K562 (cell line): ENCODE results near the gene AKIRIN1. TPM values are rescaled to one million over a fixed set of nuclear protein-coding genes. Genes with fewer than 3 reads are reported as not detected.

Experiments
- ATAC-seq: fragments of 200-7000 bp; cut with Tn5 transposase; 3 replicates; pipeline ENCODE4 v1.9.1; 2020; ENCODE audit warnings: moderate library complexity
- BruUV-seq: library from RNA; stranded (reverse); fragments of 400-500 nt; replicated peaks from 2 replicates; lab custom pipeline; 2021; lab: Mats Ljungman, UMichigan
- CTCF ChIA-PET: fragments of 300-600 bp; formaldehyde crosslinking; extraction: SDS; loops from one replicate; lab custom pipeline; 2021; ENCODE audit warnings: low intra/inter-chr PET ratio; lab: Yijun Ruan, JAX
- POLR2A ChIA-PET: fragments of 300-600, 350-650 bp; sonication (Branson Sonifier 250); formaldehyde crosslinking; extraction: SDS; loops from one replicate; lab custom pipeline; 2021; ENCODE audit warnings: antibody characterized with exemption, inconsistent platforms; lab: Yijun Ruan, JAX
- DNase-seq, 4 experiments: peaks; one replicate each; pipeline versions ENCODE4 v3.0.0 to v3.0.0-alpha.2; 2011 to 2018; ENCODE audit warnings: low spot score in 3 of 4, mixed read lengths in 3 of 4; ENCODE audit errors: extremely low read depth in 1 of 4
- FAIRE-seq: peaks from 2 replicates; lab custom pipeline; 2011; peaks lifted over from hg19 to GRCh38; lab: Jason Lieb, UNC
- H2AFZ ChIP-seq: 2 replicates; pipeline ENCODE4 v1.6.0; 2011; ENCODE audit warnings: low read depth, low read length, control low read depth, inconsistent platforms
- H3K27ac ChIP-seq: fragments of 200-600 bp; 3 replicates; pipeline ENCODE4 v1.8.0; 2011; ENCODE audit warnings: low read depth, mild to moderate bottlenecking, control low read depth, inconsistent platforms, low read length, moderate library complexity, mixed read lengths; ENCODE audit errors: extremely low read depth
- H3K27me3 ChIP-seq, 2 experiments: fragments of 300-600 bp in 1 of 2; 2 replicates in 1 of 2; 3 replicates in 1 of 2; pipeline versions ENCODE4 v1.6.0 to v1.8.0; 2011; ENCODE audit warnings: inconsistent platforms in 2 of 2, low read length in 2 of 2, mild to moderate bottlenecking in 1 of 2, mixed read lengths in 1 of 2, moderate library complexity in 1 of 2; ENCODE audit not compliant: control insufficient read depth in 2 of 2, insufficient read depth in 2 of 2
- H3K36me3 ChIP-seq: fragments of 300-600 bp; 3 replicates; pipeline ENCODE4 v1.8.0; 2011; ENCODE audit warnings: mild to moderate bottlenecking, low read length, inconsistent platforms; ENCODE audit not compliant: control insufficient read depth, insufficient read depth
- H3K4me1 ChIP-seq, 2 experiments: fragments of 200-600 bp in 1 of 2; replicated peaks in 1 of 2; 2 replicates in 1 of 2; 3 replicates in 1 of 2; pipeline versions ENCODE4 v1.5.1 to v1.8.0; 2011; ENCODE audit warnings: inconsistent platforms in 2 of 2, low read length in 2 of 2, mild to moderate bottlenecking in 1 of 2, mixed read lengths in 1 of 2, moderate library complexity in 1 of 2; ENCODE audit not compliant: control insufficient read depth in 2 of 2, insufficient read depth in 2 of 2
- H3K4me2 ChIP-seq: 2 replicates; pipeline ENCODE4 v1.6.1; 2011; ENCODE audit warnings: low read length, control low read depth, inconsistent platforms, mixed read lengths; ENCODE audit not compliant: insufficient read depth
- H3K4me3 ChIP-seq: fragments of 200-600 bp; sonication (generic), shearing (Covaris generic); 2 replicates; pipeline ENCODE4 v1.5.1; 2016; ENCODE audit warnings: control low read depth, inconsistent platforms
- H3K79me2 ChIP-seq: fragments of 200-600 bp; 3 replicates; pipeline ENCODE4 v1.8.0; 2011; ENCODE audit warnings: low read length, inconsistent platforms; ENCODE audit not compliant: control insufficient read depth, insufficient read depth
- H3K9ac ChIP-seq, 2 experiments: 2 replicates each; pipeline versions ENCODE4 v1.6.0 to v1.6.1; 2011; ENCODE audit warnings: low read depth in 2 of 2, low read length in 2 of 2, control low read depth in 1 of 2, inconsistent platforms in 1 of 2, mild to moderate bottlenecking in 1 of 2, mixed read lengths in 1 of 2; ENCODE audit not compliant: insufficient read depth in 1 of 2
- H3K9me1 ChIP-seq: one replicate; pipeline ENCODE4 v1.6.0; 2011; ENCODE audit warnings: inconsistent platforms, mild to moderate bottlenecking, low read length, moderate library complexity; ENCODE audit not compliant: control insufficient read depth, insufficient read depth
- H3K9me3 ChIP-seq: replicated peaks from 2 replicates; pipeline ENCODE4 v1.5.1; 2011; ENCODE audit warnings: low read depth, low read length, inconsistent platforms; ENCODE audit not compliant: control insufficient read depth, insufficient read depth
- H4K20me1 ChIP-seq: replicated peaks from 2 replicates; pipeline ENCODE4 v1.6.1; 2011; ENCODE audit warnings: low read length, inconsistent platforms, mixed read lengths; ENCODE audit not compliant: control insufficient read depth, insufficient read depth
- WGBS: fragments of 100-300 bp; shearing (Covaris generic); methylation state at CpG from one replicate; pipeline ENCODE4 v1.1.6; 2016; ENCODE audit warnings: low coverage, mixed read lengths; ENCODE audit not compliant: insufficient coverage; ENCODE audit errors: missing lambda C conversion rate; 5-methylcytosine and 5-hydroxymethylcytosine counted together
- in situ Hi-C: fragments of 300-500 bp; cut with MboI; formaldehyde crosslinking; loops from 4 replicates; pipeline ENCODE4 v1.15.0; 2018; ENCODE audit warnings: inconsistent platforms, mixed read lengths
- intact Hi-C: fragments of 100-400 bp; cut with micrococcal nuclease; formaldehyde crosslinking; loops from 2 replicates; pipeline ENCODE4 v1.14.2; 2022
- polyA plus RNA-seq, 8 experiments: library from polyadenylated mRNA; depleted of rRNA in 4 of 8; stranded (reverse) in 5 of 8; unstranded in 3 of 8; fragments of >200 nt; fragmentation: Nextera tagmentation in 2 of 8; fragmentation: Illumina TruSeq in 1 of 8; extraction: Ambion mirVana in 2 of 8; extraction: Trizol in 1 of 8; gene quantifications; 2 replicates each; pipeline versions ENCODE4 v1.2.1 to v1.2.3, GENCODE V29; 2011 to 2014; ENCODE audit warnings: inconsistent platforms in 1 of 8, missing spikeins in 1 of 8
- total RNA-seq, 7 experiments: library from RNA; depleted of rRNA in 6 of 7; stranded (reverse); fragments of >200 nt in 6 of 7; fragmentation: Illumina TruSeq in 2 of 7; extraction: Trizol in 2 of 7; gene quantifications; 2 replicates each; pipeline versions ENCODE4 v1.2.1 to v1.2.3, GENCODE V29; 2011 to 2021; ENCODE audit warnings: low replicate concordance in 1 of 7
- TF ChIP-seq, protein P1 (sequence below): fragments of 450-650 bp; IDR thresholded peaks from 2 replicates; pipeline ENCODE4 v1.6.1; 2017; ENCODE audit warnings: antibody characterized with exemption, mild to moderate bottlenecking
- TF ChIP-seq, protein P2 (sequence below): fragments of 450-650 bp; IDR thresholded peaks from 2 replicates; pipeline ENCODE4 v1.6.1; 2016; ENCODE audit warnings: mild to moderate bottlenecking, moderate library complexity

Gene AKIRIN1
- total and polyA plus RNA-seq, 9 of the 15 experiments (the other 6 are each of a cell fraction or from before 2014, with no cell fraction given) = 11.5 to 139 (median 83.4) TPM

DNA sequence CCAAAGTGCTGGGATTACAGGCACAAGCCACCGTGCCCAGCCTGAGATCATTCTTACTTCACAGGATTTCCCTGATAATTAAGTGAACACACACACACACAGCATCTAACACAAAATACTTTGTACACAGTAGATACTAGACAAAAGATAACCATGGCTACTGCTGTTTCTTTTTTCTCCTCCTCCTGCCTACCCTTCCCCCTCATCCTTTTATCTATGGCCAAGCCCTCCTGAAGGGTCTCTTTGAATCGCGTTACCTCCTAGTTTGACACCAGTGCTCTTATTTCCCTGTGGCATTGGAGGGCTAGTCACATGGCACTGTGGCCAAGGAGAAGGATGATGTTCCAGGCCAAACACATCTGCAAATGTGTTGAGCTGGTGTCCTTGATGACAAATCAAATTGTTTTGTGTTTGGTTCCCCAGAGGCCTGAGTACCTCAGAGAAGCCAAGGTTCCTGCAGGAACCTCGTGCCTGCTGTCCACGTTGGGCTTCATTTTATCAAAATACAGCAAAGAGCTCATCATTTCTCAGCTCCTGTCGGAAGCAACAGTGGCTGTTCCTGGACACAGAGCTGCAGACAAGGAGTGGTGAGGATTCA, 55.6 kb downstream of the AKIRIN1 start:
- WGBS = 44% methylated on average over 6 of the region's 6 CpGs
- Histone ChIP-seq H3K36me3 (no peaks in the 10 kb centered on the region; the same call in 2 of the 3 replicates), H3K4me1 (peaks cover 29 to 30% of the 10 kb centered on the region in 2 experiments), H3K79me2 (no peaks in the 10 kb centered on the region), H3K27ac (peak overlapping the region; percentile 49; the same call in 2 of the 3 replicates), H3K27me3 (no peaks in the 10 kb centered on the region), H3K9ac (peak overlapping the region in 1 of 2 experiments; percentile 39; a peak in 1 of 4 replicates), H2AFZ (peak overlapping the region; percentile 73), H4K20me1 (no peaks in the 10 kb centered on the region), H3K4me2 (peak overlapping the region; percentile 23; the same call in 1 of the 2 replicates), H3K9me3 (no peaks in the 10 kb centered on the region), H3K4me3 (no peak overlapping the region), H3K9me1 (peaks cover 3% of the 10 kb centered on the region)
- in situ Hi-C loops = no loop called here
- intact Hi-C loops = no loop called here
- CTCF ChIA-PET = no interaction called here
- ATAC-seq (no peak), FAIRE-seq (no peak), DNase-seq (no peak)
- BruUV-seq = no TSS peak
- POLR2A ChIA-PET = interaction anchor here (0.7 to 1.2 kb wide), 7 partner anchors 10 to 38 kb away, joined by 3 to 5 read pairs (median 3); partner anchors contain the start of gene NDUFS5
- TF ChIP-seq, protein P1, sequence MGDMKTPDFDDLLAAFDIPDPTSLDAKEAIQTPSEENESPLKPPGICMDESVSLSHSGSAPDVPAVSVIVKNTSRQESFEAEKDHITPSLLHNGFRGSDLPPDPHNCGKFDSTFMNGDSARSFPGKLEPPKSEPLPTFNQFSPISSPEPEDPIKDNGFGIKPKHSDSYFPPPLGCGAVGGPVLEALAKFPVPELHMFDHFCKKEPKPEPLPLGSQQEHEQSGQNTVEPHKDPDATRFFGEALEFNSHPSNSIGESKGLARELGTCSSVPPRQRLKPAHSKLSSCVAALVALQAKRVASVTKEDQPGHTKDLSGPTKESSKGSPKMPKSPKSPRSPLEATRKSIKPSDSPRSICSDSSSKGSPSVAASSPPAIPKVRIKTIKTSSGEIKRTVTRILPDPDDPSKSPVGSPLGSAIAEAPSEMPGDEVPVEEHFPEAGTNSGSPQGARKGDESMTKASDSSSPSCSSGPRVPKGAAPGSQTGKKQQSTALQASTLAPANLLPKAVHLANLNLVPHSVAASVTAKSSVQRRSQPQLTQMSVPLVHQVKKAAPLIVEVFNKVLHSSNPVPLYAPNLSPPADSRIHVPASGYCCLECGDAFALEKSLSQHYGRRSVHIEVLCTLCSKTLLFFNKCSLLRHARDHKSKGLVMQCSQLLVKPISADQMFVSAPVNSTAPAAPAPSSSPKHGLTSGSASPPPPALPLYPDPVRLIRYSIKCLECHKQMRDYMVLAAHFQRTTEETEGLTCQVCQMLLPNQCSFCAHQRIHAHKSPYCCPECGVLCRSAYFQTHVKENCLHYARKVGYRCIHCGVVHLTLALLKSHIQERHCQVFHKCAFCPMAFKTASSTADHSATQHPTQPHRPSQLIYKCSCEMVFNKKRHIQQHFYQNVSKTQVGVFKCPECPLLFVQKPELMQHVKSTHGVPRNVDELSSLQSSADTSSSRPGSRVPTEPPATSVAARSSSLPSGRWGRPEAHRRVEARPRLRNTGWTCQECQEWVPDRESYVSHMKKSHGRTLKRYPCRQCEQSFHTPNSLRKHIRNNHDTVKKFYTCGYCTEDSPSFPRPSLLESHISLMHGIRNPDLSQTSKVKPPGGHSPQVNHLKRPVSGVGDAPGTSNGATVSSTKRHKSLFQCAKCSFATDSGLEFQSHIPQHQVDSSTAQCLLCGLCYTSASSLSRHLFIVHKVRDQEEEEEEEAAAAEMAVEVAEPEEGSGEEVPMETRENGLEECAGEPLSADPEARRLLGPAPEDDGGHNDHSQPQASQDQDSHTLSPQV = peak; percentile 60; the same call in 1 of the 2 replicates
- TF ChIP-seq, protein P2, sequence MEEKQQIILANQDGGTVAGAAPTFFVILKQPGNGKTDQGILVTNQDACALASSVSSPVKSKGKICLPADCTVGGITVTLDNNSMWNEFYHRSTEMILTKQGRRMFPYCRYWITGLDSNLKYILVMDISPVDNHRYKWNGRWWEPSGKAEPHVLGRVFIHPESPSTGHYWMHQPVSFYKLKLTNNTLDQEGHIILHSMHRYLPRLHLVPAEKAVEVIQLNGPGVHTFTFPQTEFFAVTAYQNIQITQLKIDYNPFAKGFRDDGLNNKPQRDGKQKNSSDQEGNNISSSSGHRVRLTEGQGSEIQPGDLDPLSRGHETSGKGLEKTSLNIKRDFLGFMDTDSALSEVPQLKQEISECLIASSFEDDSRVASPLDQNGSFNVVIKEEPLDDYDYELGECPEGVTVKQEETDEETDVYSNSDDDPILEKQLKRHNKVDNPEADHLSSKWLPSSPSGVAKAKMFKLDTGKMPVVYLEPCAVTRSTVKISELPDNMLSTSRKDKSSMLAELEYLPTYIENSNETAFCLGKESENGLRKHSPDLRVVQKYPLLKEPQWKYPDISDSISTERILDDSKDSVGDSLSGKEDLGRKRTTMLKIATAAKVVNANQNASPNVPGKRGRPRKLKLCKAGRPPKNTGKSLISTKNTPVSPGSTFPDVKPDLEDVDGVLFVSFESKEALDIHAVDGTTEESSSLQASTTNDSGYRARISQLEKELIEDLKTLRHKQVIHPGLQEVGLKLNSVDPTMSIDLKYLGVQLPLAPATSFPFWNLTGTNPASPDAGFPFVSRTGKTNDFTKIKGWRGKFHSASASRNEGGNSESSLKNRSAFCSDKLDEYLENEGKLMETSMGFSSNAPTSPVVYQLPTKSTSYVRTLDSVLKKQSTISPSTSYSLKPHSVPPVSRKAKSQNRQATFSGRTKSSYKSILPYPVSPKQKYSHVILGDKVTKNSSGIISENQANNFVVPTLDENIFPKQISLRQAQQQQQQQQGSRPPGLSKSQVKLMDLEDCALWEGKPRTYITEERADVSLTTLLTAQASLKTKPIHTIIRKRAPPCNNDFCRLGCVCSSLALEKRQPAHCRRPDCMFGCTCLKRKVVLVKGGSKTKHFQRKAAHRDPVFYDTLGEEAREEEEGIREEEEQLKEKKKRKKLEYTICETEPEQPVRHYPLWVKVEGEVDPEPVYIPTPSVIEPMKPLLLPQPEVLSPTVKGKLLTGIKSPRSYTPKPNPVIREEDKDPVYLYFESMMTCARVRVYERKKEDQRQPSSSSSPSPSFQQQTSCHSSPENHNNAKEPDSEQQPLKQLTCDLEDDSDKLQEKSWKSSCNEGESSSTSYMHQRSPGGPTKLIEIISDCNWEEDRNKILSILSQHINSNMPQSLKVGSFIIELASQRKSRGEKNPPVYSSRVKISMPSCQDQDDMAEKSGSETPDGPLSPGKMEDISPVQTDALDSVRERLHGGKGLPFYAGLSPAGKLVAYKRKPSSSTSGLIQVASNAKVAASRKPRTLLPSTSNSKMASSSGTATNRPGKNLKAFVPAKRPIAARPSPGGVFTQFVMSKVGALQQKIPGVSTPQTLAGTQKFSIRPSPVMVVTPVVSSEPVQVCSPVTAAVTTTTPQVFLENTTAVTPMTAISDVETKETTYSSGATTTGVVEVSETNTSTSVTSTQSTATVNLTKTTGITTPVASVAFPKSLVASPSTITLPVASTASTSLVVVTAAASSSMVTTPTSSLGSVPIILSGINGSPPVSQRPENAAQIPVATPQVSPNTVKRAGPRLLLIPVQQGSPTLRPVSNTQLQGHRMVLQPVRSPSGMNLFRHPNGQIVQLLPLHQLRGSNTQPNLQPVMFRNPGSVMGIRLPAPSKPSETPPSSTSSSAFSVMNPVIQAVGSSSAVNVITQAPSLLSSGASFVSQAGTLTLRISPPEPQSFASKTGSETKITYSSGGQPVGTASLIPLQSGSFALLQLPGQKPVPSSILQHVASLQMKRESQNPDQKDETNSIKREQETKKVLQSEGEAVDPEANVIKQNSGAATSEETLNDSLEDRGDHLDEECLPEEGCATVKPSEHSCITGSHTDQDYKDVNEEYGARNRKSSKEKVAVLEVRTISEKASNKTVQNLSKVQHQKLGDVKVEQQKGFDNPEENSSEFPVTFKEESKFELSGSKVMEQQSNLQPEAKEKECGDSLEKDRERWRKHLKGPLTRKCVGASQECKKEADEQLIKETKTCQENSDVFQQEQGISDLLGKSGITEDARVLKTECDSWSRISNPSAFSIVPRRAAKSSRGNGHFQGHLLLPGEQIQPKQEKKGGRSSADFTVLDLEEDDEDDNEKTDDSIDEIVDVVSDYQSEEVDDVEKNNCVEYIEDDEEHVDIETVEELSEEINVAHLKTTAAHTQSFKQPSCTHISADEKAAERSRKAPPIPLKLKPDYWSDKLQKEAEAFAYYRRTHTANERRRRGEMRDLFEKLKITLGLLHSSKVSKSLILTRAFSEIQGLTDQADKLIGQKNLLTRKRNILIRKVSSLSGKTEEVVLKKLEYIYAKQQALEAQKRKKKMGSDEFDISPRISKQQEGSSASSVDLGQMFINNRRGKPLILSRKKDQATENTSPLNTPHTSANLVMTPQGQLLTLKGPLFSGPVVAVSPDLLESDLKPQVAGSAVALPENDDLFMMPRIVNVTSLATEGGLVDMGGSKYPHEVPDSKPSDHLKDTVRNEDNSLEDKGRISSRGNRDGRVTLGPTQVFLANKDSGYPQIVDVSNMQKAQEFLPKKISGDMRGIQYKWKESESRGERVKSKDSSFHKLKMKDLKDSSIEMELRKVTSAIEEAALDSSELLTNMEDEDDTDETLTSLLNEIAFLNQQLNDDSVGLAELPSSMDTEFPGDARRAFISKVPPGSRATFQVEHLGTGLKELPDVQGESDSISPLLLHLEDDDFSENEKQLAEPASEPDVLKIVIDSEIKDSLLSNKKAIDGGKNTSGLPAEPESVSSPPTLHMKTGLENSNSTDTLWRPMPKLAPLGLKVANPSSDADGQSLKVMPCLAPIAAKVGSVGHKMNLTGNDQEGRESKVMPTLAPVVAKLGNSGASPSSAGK = peak; percentile 48
